GM18499 (cell line): ENCODE results near the gene SLC38A8.

Source experiments
- ATAC-seq: cut with Tn5 transposase; IDR thresholded peaks from one replicate; pipeline ENCODE4 v1.9.1; 2021; ENCODE audit warnings: moderate number of reproducible peaks; ENCODE audit not compliant: insufficient read depth, unreplicated experiment

Gene SLC38A8

DNA sequence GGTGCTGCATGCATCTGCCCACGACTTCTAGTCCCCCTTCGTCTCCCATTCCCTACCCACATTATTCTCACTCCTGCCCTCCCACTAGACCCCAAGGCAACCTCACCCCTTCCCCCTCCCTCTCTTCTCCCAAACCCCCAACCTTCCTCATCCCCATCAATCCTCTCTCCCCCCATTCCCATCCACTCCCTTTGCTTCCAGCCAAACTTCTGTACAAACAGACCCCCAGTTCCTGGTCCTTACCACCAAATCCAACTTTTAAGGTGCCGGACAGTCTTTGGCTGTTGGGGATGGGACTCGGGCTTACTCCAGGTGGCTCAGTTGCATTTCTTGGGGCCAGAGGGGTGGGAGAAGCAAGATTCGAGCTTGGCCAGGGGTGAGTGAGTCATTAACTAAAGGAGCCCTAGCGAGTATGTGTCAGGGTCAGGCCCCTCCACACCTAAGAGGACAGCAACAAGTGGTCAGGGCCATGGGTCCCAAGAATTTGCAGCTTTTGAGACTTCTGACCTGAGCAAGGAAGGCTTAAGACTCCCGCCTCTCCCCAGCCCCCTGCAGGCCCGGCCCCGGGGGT is at the start of gene SLC38A8:
Gene SLC38A8, minus strand, starts transcription at position 488 of the 571 bp plus-strand sequence. CDS start 638 bp downstream, outside the sequence.
- no peak for ATAC-seq

DNA sequence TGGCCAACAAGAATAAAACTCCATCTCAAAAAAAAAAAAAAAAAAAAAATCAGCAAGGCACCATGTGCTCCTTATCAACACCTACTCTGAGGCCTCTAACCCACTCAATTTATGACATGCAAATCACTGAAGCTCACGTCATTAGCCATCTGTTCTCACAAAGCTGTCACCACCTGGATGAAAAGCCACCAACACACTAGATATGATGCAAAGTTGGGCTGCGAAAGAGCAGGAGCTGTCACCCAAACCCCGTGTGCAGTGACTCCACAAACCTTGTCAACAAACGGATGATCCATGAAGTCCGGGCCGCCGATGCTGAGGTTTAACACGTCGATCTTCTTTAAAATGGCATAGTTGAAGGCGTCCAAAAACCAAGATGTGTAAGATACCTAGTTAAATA is 48.9 kb upstream of the SLC38A8 start:
- no peak for ATAC-seq

DNA sequence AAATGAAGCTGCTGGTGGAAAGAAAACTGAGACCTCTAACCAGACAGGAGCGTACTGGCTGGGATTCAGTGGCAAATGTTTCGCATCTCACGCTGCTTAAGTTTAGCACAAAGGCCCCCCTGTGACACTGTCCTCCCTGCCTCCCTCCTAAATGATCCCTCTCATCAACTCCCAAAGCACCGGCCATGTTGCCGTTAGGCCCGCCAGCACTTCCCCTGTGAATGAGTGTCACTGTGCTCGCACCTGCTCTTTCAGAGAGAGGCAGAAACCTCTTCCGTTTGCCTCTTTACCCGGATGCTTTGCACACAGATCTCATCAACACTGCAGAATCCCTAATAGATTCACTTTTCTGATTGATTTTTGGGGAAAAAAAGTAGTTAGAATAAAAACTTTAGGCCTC is 47.6 kb upstream of the SLC38A8 start:
- ATAC-seq, result no peak

DNA sequence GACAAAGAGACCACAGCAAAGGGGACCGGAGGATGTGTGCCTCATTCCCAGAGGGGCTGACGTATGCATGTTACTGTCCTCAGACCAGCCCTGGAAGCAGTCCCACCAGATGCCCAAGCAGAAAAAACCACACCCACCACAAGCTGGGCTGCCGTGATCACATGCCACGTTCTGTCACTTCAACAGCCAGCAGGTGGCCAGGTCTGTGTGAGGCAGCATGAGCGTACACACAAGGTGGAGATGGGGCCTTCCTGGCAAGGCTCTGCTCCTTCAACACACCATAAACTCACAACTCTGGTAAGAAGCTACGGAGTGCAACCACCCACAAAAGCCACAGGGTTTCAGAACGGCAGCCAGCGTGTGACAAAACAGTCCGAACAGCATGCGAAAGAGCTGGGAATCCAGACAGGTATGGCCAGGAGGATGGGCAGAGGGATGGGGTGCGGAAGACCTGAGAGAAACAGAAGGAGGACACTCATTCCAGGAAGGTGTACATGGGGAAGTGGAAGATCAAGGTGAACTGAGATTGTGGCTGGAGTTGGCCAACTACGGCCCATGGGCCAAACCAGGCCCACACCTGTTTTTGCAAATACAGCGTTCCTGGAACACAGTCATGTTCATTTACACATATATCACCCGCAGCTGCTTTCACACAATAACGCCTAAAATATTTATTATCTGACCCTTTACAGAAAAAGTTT is 46.2 kb upstream of the SLC38A8 start:
- ATAC-seq, result peak; percentile 54

DNA sequence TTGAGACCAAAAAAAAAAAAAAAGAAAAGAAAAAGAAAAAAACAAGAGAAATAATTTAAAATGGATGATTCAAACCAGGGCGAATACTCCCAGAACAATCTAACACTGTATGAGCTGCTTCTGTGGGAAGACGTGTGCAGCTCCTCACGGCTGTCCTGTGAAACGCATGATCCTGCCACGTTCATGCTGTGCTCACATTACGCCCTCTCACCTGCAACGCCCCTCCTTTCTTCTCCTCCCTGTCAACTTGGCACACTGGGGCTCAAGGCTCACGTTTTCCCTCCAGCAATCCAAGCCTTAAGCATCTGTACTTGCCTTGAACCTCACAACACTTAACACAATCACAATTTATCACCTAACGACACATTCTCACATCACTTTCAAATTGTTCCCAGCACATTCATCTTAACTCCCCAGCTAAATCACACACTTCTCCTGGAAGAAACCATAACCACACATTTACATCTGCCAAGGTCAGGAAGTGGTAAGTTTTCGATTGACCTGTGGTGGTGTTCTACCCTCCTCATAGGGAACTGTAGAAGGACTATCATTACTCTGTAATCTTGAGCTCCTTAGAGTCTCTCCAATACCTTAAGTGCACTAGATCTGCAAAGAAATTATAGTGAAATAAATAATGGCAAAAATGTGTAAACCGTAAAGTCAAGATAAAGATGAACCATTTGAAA is 45.0 kb upstream of the SLC38A8 start:
- ATAC-seq, result no peak

DNA sequence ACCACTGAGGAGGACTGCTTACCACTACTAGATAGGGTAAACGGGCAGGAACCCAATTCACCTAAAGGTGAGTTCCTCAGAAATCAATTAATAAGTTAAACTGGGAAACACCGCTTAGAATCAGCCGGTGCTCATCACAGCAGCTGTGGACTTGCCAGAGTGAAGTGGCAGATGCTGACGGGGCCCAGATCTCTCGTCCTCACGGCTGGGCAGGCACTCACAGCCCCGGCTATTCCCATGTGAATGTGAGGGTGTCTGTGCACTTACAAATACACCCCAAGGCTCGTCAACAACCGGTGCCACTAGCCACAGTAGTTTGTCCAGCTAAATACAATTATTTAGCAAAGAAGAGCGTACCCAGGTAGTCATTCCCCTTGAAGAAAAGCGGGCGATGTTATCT is 44.4 kb upstream of the SLC38A8 start:
- ATAC-seq, result no peak

DNA sequence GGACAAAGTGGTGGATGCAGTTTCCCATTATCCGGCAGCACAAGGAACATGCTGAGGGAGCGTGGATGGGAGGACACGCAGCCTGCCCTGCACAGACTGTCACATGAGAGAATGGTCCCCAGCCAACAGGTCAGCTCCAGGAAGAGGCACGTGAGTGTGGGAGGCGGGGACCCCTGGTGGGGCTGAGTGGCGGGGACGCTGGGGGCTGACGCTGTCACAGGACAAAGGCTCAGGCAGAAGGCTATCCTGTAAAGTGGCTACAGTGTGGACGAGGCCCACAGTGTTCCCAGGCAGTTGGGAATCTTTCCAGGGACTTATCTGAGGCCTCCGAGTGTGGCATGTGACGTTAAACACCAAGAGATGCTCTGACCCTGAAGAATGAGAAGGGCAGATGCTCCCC is 43.7 kb upstream of the SLC38A8 start:
- ATAC-seq, result no peak

DNA sequence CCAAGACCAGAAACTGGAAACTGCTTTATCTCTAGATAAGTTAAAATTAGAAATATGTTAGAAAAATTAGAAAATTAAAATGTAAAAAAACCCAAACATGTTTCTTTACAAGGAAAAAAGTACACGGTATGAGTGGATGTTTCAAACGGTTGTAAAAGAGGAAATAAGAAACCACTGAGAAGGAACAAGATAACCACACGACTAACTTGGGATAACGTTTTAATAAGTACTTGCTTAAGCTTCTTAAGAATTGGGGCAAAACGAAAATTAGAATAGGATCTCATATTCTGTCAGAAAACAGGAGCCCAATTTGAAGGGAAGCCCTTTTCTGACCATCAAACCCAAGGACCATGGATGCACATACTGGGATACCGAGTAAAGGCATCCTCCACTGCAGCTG is 43.2 kb upstream of the SLC38A8 start:
- no peak for ATAC-seq

DNA sequence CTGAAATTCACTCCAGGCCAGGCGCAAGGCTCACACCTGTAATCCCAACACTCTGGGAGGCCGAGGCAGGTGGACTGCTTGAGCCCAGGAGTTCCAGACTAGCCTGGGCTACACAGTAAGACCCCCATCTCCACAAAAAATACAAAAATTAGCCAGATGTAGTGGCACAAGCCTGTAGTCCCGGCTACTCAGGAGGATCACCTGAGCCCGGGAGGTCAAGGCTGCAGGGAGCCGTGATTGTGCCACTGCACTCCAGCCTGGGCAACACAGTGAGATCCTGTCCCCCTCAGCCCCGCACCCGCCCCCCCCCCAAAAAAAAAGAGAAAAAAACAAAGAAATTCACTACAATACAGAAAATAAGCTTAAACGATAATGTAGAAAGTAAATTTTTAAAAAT is 42.7 kb upstream of the SLC38A8 start:
- no peak for ATAC-seq

DNA sequence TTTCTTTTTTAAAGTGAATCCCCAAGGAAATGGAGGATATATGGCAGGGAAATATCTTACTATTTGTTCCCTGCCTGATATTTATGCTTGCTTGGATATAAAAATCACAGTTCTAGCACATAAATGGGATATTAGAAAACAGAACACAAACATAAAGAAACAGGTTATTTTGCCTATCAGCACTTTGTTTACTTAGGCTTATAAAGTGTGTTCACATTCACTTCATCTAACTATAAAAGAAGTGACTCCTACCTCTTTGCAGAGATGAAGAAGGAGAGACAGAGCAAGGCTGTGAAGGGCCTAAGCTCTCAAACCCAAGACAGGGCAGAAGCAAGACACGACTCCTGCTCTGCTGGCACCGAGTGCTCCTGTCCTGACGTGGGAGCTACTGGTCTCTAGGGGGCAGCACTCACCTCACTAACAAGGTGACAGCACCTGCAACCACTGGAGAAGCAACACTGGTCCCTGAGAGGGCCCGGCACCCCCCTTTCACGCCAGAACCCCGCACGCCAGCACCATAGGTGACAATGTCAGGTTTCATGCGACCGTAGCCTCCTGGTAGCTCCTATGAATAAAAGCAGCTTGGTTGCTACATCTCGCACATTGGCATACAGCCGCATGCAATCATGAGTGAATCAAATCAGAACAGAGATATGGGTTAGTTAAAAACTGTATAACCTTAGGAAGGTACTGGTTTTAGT is 42.1 kb upstream of the SLC38A8 start:
- ATAC-seq, result no peak

DNA sequence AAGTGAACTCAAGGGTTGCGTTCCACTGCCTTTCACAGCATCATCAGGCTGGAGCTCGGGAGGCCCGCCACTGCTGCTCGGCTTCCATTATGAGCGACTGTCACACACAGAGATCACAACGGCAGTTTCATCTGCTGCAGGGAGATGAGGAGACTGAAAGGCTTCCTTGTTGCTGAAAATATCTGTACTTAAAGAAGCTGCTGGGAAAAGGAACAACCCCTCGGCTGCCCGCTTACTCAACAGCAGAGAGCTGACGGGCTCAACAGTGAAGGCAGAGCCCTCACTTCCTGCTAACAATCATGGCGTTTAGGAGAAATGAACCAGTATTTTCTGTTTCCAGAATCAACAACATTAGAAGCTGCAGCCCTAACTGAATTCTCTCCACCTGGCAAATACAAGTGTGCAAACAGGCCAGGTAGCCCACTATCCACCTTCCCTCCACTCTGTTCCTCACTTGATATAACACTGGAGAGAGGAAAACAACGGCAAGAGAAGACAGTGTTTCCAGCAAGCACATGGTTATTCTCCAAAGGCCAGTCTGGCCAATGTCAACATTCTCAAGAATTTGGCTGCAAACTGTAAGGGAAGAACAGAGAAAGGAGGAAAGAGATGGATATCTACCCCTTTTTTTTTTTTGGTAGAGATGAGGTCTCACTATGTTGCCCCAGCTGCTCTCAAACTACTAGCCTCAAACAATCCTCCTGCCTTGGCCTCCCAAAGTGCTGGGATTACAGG is 40.4 kb upstream of the SLC38A8 start:
- no peak for ATAC-seq

DNA sequence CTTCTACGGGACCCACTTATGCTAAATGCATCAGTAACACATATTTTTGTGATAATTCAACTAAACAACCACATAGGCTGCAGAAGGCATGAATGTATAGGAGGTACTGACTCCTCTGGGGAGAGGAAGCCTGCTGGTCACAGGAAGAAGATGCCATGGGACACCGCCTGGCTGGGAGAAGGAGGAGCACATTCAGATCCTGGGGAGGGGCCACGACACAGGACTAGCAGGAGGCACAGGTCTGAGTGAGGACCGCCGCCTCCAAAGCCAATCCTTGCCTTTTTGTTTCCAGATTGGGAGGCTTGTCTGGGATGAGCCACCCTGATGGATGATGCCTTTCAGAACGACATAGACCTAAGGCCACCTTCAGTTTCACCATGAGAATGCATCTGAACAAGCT is 39.5 kb upstream of the SLC38A8 start:
- ATAC-seq, result no peak

DNA sequence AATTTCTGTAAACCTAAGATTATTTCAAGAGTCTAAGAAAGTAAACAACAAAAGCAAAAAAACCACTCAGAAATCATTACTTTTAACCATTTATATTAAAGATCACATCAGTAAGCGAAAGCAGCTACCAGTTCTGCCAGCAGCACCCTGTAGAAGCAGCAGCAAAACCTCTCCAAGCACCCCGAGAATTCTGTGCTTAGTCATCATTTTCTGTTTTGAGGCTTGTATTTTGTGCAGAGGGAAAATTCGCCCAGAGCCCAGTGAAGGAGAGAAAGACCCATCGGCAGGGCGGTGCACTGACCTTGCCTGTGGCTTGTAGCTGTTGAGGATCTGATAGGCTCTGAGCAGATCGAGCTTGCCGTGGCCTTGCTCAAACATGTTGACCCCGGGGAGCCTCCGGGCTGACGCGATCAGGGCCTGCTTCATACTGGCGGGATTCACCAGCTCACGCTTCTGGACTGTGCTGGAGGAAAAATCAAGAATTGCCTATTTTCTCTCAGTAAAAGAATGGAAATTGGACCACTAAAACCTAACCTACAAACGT is 38.9 kb upstream of the SLC38A8 start:
- no peak for ATAC-seq

DNA sequence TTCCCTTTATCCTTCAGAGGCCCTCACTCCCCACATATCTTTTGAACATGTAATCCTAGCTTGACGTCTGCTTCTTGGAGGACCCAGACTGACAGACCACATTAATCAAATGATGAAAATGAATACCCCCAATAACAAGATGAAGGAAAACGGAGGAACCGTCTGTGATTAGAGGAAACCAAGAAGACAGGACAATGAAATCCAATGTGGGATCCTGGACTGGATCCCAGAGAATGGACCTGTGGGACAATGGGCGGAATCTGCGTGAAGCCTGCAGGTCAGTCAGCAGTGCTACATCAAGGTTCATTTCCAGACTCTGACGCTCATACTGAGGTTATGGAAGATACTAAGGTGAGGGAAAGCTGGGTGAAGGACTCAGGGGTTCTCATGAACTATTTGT is 38.2 kb upstream of the SLC38A8 start:
- ATAC-seq, result no peak

DNA sequence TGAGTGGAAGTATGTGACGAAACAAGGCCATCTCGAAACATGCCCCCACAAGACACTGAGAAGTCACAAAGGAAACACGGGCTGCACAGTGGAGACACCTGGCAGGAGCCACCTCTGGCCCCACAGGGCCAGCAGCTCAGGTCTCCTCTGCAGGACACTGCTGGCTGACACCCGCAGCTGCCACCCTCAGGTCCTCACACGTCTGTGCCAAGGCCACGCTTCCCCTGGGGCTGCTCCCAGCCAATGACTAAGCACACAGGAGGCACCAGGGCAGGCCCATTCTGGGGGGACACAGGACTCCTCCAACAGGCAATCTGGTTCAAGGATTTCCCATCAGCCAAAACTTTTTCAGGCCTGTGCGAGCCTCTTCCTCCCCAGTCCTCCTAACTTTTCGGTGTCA is 37.8 kb upstream of the SLC38A8 start:
- ATAC-seq, result no peak

DNA sequence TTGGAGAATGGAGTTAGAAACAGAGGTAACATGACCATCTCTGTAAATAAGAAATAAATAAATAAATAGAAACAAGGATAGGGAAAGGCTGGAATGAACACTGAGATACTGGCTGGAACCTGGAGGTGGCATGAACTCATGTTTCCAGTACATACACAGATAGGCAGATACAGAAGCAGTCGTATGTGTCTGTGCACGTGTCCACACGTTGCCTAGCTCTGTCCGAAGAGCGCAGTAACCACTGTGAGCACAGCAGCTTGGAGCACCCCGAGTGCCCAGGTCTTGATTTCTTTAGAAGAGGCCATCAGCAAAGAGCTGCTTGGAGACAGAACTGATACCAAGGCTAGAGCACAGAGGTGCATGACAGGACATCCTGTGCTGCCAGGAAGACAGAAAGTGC is 37.1 kb upstream of the SLC38A8 start:
- ATAC-seq, result no peak

DNA sequence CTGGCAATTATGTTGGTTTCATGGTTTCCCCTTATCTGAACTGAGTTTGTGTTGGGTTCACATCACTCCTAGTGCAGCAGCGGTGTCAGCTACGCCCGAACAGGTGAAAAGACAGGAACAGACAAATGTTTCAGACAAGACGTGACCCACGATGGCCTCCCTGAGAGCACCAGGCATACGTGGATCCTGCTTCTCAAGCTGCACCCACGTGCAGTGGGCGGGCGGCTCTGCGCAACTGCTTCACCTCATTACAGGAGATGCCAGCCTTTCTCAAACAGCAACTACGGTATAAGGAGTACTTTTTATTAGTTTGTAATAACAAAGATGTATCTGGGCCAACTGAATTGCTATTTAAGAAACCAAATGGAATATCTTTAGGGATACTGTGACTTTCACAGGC is 32.8 kb upstream of the SLC38A8 start:
- ATAC-seq, result no peak

DNA sequence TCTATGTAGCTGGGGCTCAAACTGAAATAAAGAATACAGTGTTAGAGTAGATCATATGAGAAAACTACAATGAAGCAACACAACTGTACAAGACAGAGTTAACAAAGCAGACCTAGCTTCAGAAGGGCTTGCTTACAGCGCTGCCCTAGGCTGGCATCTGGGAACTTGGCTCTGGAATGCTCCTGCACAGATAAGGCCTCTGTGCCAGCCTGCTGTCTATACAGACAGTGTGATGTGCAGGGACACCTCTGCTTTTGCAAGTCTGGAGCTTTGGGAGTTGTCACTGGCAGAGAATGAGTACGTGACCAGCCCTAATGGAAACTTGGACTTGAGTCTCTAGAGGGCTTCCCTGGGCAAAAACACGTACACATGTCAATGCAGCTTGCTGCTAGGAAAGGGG is 32.1 kb upstream of the SLC38A8 start:
- ATAC-seq, result no peak

DNA sequence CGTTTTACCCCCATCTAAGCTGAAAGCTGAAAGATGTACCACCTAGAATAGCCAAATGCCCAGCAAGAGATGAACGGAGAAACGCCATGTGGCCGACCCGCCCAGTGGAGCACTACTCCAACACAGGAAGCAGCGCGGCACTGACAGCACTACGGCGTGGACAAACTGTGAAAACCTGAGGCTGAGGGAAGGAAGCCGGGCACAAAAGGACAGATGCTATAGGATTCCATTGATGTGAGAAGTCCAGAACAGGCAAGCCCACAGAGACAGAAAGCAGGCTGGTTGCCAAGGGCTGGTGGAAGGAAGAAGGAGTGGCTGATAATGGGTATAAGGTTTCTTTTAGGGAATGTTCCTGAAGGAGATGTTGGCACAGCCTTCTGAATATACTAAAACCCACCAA is 29.4 kb upstream of the SLC38A8 start:
- ATAC-seq, result no peak

DNA sequence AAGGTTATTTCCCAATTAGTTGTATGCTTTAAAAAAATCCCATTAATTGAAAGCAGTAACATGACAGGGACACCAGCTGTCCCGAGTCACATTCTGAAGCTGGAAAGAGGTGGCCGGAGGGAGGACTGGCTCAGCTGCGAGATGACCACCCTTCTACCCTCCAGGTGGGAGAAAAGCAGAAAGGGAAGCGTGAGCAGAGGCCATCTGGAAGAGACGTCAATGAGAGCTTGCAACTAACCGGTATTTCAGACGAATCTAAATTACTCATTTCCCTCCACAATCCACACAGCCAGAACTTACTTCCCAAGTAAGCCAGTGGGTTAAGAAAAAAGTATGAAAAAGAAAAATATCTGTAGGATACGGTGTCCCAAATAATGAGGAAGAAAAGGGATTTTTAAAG is 28.5 kb upstream of the SLC38A8 start:
- ATAC-seq, result no peak
